NOMO-1 treated with dmso at 0.1 percent for 144 hours (cell line): Measurements from ENCODE around the gene SCUBE1.

Source experiments
- DNase-seq: peaks from one replicate; lab custom pipeline; 2025; ENCODE audit not compliant: unreplicated experiment; lab: John Stamatoyannopoulos, UW

SCUBE1 gene

DNA sequence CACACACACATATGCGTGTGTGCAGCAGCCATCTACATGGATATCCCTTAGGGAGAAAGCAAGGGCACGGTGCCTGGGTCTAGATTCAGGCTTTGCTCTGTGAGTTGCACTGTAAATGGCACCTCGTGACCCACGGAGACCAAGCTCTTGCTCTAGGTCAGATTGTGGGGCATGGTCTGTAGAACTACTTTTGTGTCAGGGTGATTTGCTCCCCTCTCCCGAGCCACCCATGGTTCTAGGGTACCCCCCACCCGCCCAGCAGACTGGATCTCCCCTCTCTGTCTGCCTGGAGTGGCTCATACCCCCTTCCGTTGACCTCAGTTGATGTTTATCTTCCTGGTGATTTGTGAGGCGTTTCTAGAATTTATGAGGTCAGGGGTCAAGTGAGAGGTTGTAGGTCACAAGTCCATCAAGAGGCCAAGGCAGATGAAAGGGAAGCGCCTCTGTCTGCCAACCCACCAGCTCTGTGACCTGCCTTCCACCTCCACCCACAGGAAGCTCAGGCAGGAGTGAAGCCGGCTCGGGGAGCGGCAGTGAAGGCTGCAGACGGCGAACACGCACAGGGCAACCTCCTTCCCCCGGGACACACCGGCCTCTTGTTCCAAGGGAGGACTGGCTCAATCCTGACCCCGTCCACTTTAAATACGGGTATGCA, 80.1 kb downstream of the SCUBE1 start:
- DNase-seq, result peak; percentile 65

- DNase-seq, result no peak
These were observed 82.6 kb downstream of the SCUBE1 start for GRCh38 chr22:43260331-43261231.

DNA sequence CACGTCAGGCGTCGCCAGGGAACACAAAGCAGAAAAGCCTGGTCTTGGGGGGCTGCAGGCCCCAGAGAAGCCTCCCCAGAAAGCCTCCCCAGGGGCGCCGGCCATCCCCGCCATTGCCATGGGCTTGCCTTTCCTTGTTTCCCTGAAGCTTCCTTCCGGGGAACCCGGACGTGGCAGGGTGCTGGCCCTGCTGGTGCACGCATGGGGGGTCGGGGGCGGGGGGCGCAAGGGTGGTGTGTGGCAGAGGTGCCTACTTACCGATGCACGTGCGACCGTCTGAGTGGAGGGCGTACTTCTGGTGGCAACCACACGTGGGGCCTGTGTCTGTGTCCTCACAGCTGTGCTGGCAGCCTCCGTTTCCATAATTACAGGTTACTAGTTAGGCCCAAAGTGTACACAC, 85.2 kb downstream of the SCUBE1 start:
- no peak for DNase-seq

GRCh38 chr22:43257549-43257948, 85.6 kb downstream of the SCUBE1 start:
- no peak for DNase-seq

GRCh38 chr22:43256976-43257545, 86.1 kb downstream of the SCUBE1 start:
- no peak for DNase-seq

- no peak for DNase-seq
These were observed 86.6 kb downstream of the SCUBE1 start for GRCh38 chr22:43256569-43256968.

GRCh38 chr22:43255299-43255698, 87.9 kb downstream of the SCUBE1 start:
- no peak for DNase-seq

DNA sequence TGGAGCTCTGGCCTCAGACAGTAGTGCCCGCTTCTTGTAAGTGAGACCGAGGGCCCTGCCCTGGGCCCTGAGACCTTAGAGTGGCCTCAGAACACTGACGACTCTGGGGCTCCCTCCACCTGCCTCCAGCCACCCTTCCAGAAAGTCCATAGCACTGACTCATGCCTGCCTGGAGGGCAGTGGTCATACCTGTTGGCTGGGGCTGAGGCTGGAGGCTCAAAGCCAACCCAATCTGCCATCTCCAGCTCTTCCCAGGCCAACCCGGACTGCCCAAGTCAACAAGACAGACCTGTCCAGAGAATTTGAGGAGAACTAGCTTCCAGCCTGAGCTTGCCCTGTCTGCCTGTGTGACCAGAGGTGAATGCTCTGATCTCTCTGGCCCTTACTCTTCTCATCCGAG, 89.3 kb downstream of the SCUBE1 start:
- no peak for DNase-seq

DNA sequence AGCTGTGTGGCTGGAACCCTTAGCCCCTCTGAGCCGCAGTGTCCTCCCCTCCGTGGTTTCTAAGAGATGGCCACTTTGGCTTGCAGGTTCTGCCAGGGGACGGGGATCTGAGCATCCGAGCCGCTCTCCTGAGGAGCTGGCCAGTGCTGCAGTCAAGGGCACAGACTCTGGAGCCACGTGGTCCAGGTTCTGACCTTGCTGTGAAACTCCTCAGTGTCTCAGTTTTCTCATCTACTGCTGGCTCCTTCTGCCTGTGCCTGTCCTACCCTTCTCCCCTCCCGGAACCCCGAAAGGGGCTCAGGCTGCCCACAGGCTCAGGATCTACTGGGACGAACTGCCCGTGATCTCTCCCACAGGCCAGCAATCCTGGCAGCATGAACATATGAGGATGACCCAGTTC, 90.9 kb downstream of the SCUBE1 start:
- DNase-seq, result no peak

DNA sequence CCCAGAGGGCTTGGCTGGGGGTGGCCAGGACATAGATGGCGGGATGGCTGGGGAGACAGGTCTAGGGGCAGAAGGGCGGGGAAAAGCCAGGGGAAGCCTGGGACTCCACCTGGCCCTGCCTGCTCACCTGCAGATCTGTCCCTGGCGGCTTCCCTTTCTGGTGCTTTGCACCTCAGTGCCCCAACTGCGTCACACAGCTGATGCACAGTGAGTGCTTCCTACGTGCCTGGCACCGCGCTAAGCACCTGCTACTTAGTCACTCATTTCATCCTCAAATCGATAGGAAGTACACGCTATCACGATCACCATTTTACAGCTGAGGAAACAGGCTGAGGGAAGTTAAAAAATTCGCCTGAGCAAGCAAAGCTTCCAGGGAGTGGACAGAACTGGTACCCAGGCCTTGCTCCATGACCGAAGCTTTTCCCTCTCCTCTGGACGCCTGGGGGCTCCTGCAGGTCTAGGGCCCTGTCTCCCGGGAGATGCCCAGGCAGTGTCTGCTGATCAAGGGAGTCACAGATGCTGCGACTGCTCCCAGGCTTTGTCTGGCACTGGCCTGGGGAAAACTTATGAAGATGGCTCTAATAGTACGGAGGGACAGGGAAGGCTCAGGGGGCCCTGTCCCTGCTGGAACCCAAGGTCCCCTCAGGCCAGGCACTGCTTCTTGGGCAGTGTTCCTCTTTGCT, 93.2 kb downstream of the SCUBE1 start:
- no peak for DNase-seq

- DNase-seq, result no peak
These were observed 95.5 kb downstream of the SCUBE1 start for GRCh38 chr22:43247546-43248260.

- no peak for DNase-seq
These were observed 97.0 kb downstream of the SCUBE1 start for GRCh38 chr22:43246188-43246587.

GRCh38 chr22:43245717-43246116, 97.5 kb downstream of the SCUBE1 start:
- no peak for DNase-seq

- DNase-seq, result no peak
These were observed 98.2 kb downstream of the SCUBE1 start for GRCh38 chr22:43244803-43245527.

DNA sequence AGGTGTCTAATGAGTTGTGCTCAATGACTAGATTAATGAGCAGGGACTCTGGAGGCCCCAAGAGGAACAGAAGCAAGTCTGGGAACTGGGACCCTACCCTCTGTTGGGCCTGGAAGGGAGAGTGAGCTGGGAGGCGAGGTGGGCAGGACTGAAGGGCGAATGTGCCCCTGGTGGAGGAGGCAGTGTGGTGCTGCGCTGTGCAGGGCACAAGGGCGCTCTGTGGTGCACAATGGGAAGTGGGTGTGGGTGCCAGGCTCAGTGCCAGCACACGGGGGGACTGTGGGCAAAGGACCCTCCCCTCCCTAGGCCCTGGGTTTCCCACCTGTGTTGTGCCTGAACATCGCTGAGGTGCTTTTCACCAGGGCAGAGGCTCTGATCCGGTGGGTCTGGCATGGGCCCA, 98.8 kb downstream of the SCUBE1 start:
- DNase-seq, result no peak

GRCh38 chr22:43243324-43243723, 99.8 kb downstream of the SCUBE1 start:
- DNase-seq, result no peak

DNA sequence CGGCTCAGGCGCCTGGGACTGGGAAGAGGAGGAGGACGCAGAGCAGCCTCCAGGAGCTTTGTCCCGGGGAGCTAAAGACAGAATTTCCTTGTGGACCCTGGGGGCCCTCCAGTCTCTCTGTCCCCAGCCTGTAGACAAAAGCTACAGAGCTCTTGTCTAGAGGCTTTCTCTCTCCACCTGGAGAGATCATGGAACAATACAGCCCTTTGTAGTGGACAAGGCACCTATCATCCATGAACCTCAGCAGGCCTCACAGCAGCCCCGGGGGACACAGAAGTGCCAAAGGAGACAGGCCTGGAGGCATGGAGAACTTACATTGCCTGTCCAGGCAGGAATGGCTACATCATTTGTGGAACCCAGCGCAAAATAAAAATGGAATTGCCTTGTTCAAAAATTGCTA, 100.5 kb downstream of the SCUBE1 start:
- DNase-seq, result no peak

GRCh38 chr22:43241699-43242386, 101.3 kb downstream of the SCUBE1 start:
- no peak for DNase-seq

DNA sequence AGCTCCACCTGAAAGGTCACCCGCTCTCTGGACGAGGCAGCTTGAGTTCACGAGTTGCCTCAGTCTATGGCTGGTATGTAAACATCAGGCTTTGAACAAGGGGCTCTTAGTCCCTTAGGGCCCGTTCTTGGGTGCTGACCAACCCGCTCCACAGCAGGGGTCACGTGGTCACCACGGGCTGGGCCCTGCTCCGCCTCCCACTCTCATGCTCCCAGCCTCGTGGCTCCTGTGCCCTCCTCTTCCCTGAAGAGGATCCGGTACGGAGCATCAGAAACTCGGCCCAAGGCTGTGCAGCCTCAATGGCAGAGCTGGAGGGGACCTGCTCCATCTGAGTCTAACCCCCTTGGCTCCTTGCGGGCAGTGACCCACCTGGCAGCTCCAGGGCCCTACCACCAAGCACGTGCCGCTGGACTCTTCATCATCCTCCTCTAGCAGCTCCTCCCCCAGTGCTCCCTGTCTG, 102.0 kb downstream of the SCUBE1 start:
- DNase-seq, result no peak

- no peak for DNase-seq
These were observed 102.6 kb downstream of the SCUBE1 start for GRCh38 chr22:43240614-43241013.
